NCI-H748 (cell line): ENCODE results near the gene CDC42BPB.
A peak's percentile ranks its signal among the peaks of the same experiment; 100 is the strongest.

Experiments used
- DNase-seq: peaks from one replicate; lab custom pipeline; 2025; ENCODE audit not compliant: unreplicated experiment; lab: John Stamatoyannopoulos, UW

CDC42BPB gene

DNA sequence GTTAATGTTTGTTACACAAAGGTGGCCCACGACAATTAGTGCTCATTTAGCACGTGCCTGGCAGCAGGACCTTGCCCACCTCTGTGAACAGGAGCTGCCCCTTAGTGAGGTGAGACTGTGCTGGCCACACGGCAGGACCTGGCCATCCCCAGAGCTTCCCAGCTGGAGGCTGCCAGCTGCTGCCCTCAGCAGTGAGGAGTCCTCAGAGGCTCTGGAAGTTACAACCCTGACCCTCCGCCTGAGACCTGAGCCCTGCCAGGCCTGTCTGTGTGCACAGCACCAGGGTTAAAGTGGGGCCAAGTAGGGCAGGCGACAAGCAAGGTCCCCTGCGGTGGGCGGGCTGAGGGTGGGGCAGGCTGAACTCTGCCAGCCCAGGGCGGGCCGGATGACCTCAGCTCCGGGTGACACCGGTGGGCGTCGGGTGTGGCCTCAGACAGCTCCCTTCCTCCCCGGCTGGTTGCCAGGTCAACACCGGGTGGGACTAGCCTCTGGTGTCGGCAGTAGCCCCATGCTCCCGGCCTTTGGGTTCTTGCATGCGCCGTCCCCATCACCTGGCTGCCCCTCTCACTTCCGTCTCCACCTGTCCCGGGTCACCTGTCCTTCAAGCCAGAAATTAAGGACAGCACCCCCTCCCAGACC is 17.5 kb upstream of the CDC42BPB start:
- peak; percentile 80 for DNase-seq

DNA sequence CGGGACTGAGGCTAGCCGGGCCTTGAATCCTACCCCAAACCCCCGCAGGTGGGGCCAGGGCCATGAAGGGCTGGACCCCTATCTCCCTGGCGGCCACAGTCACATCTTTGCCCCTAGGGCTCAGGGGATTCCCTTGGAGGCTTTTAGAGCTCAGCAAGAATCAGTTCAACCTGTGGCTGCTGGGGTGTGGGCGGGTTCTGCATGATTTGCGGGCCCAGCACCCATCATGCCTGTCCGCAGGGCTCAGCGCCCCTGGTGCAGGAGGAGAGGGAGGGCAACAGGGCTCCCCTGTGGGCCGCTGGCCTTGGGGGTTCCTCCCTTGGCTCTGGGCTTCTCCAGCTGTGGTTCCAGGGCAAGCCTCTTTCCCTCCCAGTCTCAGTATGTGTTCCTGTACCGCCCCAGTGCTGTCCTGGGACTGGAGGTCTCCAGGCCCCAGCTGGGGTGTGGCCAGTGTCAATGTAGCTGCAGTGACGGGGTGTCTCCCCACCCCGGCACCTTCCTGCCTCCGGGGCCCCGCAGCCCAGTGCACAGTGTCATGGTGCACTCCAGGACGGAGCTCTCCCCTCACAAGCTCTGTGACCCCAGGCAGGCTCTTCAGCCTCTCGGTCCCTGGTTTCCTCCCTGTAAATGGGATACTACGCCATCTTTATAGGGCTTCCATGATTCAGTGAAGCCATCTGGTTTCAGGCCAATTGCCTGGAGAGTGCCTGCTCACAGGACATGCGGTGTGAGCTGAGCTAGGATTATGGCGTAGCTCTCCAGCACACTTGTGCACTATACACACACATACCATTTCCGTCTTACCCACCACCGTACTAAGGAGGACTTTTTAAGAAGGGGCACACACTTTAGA is 16.8 kb upstream of the CDC42BPB start:
- DNase-seq: no peak

DNA sequence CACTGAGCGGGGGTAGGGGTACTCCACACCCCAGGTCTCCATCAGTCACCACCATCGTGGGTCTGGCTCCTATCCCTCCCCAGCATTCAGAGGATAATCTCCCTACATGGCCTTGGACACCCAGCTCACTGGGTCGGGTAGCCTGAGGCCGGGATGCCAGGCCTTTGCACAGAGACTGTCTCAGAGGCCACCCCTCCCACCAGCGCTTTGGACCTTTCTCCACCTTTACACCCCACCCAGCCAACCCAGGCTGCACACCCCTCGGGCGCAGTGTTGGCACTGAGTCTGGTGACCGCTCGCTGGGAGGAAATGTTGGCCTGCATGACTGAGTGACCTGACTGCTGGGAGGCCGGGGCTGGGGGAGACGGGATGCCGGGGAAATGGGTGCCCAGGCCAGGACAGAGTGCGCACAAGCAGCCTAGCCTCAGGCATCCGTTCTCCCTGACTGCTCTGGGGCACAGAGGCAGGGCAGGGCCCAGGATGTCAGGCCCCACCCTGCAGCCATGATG is 16.1 kb upstream of the CDC42BPB start:
- DNase-seq: no peak

DNA sequence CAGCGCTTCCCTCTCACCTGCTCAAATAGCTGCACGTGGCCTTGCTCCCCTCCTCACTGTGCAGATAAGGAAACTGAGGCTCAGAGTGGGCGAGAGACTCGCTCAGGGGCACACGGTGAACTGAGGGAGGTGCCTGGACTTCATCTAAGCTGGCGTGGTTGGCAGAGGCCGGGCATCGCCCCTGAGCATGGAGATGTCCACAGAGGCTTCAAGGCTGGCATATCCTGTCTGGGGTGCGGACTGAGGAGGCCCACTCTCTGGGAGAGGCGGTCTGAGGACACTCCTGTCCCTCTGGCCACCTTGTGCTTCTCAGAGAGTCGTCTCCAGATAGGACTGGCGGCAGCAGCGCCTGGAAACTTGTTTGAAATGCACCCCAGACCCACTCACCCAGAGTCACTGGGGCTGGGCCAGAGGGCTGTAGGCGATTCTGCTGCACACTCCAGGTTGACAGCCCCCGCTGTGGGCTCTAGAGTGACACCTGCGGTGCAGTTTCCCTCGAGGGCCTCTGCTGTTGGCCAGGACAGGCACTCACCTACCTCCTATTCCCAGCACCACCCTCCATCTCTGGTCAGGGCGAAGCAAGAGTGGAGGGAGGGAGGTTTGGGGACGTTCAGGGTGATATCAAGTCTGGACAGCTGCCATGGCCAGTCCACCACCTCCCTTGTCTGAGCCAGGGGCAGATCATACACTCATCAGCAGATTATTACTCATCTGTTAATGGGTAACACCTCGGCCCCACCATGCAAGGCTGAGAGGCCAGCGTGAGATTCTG is 15.4 kb upstream of the CDC42BPB start:
- no peak for DNase-seq

DNA sequence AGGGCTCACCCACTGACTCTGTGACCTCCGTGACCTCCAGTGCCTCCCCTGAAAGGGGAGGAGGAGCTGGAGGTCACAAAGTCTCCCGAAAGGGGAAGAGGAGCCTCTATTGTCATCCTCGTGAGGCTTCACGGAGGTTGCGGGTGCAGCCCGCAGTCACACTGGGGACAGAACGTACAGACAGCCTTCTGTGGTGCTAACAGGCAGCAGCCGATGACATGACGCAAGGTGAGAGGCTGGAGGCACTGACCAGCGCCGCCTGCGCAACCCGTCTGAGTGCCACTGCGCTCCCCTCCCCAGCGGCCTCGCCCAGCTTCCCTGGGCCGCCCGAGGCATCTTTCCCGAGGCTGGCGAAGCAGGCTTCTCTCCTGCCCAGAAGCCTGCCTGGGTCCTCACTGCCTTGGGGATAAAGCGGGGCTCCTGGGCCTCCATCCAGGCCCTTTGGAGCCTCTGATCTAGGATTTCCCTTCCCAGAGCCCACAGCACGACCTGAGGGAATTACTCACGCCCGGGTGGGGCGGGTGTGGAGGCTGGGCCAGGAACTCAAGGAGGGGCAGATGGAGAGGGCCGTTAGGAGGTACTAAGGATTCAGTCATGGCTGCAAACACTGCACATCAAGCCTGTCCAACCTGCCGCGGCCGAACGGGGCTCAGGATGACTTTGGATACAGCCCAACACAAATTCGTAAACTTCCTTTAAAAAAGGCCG is 14.3 kb upstream of the CDC42BPB start:
- no peak for DNase-seq

DNA sequence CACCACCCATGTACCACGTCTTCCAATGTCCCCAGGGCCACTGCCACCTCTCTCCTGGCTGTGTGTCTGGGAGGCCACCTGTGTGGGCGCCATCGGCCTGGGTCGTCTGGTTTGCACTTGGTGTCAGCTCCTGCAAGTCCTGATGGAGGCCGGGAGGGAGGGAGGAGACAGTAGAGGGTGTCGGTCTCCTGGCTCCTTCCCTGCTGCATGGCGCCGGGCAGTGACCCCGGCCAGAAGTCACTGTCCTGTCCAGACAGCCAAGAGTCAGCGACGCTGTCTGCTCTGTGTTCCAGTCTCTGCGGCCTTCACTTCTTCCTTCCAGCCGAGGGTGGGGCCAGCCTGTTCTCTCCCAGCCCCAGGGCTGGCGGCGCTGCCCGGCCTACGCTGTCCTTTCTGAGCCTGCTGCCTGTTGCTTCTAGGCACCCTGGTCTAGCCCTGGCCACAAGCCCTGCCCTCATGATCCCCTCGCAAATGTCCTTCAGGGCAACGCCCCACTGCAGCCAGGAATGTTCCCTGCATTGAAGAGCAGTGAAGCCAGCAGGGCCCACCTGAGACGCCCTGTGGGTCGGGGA is 13.7 kb upstream of the CDC42BPB start:
- DNase-seq: no peak

DNA sequence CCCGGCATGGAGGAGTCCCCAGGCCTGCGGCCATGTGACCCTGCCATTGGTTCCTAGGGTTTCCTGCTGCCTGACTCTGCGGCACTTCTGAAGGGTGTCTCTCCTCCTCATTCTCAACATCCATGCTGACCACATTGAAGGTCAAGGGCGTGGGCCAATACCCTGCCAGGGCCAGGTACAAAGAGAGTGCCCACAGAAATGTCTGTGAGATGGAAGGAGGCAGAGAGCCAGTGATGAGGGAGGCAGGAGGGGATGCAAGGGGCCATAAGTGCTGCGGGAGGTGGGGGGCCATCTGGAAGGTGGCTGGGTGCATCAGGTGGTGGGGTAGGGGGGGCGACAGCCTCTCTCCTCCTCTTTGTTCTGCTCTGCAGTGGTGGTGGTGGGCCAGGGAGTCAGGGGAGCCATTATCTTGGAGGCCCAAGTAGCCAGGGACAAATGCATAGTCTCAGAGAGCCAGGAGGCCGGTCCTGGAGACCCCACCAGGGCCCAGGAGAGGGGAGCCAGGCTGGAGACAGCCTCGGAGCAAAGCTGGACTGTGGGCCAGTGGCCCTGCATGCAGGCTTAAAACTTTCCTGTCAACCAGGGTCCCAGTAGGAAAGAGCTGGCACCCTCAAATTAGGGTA is 13.0 kb upstream of the CDC42BPB start:
- DNase-seq: no peak

DNA sequence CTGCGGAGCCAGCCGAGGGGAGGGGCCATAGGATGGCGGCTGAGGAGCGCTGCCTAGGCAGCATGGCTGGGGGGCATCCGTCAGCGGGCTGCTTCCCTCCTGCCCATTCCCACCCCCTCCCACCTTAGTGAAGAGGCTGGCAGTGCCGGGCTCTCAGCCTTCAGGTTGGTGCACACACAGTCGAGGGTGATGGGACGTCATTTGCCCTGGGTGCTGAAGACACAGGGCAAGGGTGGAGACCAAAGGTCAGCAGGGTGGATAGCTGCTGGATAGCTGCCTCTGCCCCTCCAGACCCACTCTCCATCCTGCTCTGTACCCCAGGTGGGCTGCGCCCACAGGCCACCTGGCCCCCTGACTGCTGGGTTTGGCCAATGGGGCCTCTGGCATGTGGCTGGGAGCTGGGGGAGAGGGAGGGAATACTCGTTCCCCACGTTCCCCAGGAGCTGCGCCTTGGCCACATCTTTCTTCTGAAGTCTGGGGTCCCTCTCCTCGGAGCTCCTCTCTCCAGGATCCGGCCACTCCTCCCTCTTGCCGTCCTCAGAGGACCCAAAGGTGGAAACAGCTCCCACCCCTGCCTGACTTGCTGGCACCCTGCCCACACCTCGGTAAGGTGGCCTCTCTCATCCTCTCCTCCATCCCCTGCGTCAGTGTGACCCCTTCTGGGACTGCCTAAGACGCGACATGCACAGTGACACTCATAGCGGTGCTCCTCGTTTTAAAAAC is 11.2 kb upstream of the CDC42BPB start:
- no peak for DNase-seq

DNA sequence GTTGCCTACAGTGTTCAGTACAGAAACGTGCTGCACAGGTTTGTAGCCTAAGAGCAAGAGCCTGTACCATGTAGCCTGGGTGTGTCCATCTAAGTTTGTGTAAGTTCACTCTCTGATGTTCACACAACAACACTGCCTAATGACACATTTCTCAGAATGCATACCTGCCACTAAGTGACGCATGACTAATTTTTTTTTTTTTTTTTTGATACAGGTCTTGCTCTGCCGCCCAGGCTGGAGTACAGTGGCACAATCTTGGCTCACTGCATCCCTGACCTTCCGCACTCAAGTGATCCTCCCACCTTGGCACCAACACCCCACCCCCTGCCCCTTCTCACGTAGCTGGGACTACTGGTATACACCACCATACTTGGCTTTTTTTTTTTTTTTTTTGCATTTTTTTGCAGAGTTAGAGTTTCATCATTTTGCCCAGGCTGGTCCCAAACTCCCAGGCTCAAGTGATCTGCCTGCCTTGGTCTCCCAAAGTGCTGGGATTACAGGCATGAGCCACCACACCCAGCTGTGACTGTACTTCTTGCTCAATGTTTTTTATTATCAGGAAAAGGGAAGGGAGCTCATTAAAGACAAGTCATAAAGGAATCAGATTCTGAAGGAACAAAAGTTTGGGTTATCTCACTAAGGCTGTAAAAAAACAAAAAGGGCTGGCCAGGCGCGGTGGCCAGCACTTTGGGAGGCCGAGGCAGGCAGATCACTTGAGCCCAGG is 10.0 kb upstream of the CDC42BPB start:
- no peak for DNase-seq

DNA sequence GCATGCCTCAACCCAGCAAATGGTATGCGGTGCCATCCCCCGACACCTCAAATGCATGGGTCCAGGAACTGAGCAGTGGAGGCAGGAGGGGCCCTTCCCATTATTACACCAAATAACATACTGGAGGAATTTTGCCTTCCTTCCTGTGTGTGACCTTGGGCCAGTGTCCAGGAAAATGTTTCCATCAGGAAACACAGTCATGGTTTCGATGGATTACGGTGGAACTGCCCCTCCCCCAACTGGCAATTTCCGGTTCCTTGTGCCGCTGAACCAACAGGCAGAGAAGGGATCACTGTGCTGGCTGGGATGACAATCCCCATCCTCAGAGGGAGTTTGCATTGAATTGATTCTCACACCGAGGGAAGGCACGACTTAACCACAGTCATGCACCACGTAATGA is 9.1 kb upstream of the CDC42BPB start:
- no peak for DNase-seq

DNA sequence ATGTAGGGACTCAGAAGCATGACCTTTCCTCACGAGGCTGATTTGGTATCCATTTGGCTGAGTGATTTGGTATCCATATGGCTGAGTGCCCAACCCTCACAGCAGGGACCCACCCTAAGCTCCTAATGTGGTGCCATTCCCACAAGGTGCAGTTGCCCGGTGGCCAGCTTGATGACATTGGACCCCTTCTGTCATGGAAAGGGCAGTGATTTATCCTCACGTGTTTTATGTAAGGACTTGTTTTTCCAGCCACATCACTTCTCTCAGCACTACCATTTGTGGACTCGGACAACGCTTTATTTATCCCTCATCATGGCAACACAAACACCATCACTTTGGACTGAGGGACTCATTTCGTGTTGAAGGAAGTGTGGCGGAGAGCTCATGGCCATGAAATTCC is 8.5 kb upstream of the CDC42BPB start:
- DNase-seq: no peak

DNA sequence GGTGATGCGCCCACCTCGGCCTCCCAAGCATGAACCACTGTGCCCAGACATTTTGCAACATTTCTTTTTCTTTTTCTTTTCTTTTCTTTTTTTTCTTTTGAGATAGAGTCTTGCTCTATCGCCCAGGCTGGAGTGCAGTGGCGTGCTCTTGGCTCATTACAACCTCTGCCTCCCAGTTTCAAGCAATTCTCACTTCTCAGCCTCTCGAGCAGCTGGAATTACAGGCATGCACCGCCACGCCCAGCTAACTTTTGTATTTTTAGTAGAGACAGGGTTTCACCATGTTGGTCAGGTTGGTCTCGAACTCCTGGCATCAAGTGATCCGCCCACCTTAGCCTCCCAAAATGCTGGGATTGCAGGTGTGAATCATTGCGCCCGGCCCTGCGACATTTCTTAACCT is 7.6 kb upstream of the CDC42BPB start:
- DNase-seq: no peak

DNA sequence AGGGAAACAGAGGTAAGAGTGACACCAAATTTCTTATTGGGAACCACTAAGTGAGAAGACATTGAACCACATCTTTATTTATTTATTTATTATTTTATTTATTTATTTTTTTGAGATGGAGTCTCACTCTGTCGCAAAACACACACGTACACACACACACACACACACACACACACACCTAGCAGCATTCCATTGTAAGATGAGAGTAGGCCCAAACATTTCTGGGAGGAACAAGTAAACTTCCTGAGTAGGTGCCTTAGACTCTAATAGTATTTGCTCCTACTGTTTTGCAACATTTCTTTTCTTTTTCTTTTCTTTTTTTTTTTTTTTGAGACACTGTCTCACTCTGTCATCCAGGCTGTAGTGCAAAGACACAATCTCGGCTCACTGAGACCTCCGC is 7.1 kb upstream of the CDC42BPB start:
- DNase-seq: no peak

DNA sequence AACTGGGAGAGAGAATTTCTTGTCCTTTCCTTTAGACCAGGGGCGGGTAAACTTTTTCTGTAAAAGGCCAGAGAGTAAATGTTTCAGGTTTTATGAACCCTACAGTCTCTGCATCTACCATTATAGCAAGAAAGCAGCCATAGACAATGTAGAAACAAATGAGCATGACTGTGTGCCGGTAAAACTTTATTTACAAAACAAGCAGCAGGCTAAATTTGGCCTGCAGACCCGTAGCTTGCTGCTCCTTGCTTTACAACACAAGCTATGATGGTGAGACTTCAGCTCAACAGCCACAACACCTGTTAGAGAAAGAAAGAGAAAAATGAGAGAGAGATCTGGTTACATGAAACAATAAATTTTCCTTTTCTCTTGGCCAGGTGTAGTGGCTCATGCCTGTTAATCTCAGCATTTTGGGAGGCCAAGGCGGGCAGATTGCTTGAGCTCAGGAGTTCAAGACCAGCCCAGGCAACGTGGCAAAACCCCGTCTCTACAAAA is 4.2 kb upstream of the CDC42BPB start:
- DNase-seq: no peak

DNA sequence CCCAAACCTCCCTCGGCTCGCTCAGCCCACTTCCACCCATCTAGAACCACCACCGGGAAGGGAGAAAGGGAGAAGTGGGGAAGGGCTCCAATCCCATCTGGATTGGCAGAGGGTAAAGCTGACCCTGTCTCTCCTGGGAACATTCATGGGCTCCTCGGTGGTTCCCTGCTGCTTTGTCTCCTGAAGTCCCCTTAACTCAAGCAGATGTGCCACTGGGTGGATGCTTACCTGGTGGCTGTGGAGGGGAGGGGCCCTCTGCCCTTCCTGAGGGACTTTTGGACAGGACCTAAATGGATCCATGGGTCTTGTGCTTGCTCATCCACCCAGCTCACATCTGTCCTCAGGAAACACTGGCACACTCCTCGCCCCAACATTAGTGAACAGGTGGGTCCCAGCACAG is 2.2 kb upstream of the CDC42BPB start:
- no peak for DNase-seq

DNA sequence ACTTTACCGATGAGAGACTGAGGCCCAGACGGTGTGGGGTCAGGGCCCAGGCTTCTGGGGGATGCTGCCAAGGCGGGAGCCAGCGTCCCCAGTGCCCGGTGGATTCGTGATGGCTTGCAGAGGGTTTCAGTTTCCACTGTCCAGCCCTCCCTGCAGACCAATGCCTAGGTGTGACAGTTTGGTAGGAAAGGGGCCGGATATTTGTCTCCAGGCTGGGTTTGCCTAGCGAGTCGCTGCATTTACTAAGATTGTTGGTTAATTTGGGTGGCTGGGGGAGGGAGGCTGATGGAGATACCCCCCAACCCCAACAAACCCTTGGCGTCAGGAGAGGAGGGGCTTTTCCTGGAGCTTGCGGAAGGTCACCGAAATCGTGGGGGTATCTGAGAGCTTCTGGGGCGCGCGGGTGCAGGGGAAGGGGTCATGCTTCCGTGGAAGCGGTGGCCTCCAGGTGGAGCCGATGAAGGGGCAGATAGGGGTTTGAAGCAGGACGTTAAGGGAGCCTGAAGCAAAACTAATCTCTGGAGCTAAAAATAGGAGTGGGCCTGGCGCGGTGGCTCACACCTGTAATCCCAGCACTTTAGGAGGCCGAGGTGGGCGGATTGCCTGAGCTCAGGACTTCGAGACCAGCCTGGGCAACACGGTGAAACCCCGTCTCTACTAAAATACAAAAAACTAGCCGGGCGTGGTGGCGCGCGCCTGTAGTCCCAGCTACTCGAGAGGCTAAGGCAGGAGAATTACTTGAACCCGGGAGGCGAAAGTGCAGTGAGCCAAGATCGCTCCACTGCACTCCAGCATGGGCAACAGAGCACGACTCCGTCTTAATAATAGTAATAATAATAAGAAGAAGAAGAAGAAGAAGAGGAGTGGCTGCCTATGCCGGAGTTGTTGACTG is 1.1 kb upstream of the CDC42BPB start:
- peak; percentile 43 for DNase-seq

DNA sequence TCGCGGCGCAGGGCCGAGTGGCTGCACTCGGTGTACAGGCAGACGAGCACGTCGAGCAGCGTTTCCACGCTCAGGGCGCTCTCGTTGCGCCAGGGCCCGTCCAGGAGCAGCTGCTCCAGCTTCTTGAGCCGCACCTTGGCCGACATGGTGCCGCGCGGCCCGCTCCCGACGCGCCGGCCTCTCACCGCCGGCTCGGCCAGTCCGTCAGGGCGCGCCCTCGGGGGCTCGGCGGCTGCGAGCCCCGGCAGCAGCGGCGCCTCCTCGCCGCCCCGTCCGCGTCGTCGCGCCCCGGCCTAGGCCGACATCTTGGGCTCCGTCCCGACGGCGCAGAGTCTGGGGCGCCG is 349 bp downstream of the CDC42BPB start:
- DNase-seq: peak; percentile 73
